Right ventricle myocardium inferior (tissue), 1 donor: ENCODE results near the gene FOXP1. TPM values are rescaled to one million over a fixed set of nuclear protein-coding genes. Genes with fewer than 3 reads are reported as not detected.

Experiments
- ATAC-seq: fragments of 200-7000 bp; cut with Tn5 transposase; one replicate; pipeline ENCODE4 v1.9.1; 2020; ENCODE audit warnings: mild to moderate bottlenecking, moderate library complexity
- DNase-seq: peaks from one replicate; pipeline ENCODE4 v3.0.0; 2021; ENCODE audit errors: missing footprints
- intact Hi-C: fragments of 100-400 bp; cut with DNase I; formaldehyde crosslinking; loops from one replicate; pipeline ENCODE4 v1.11.0; 2022
- total RNA-seq: library from RNA; stranded (reverse); fragmentation: NEBNext Ultra II Directional; extraction: Animal tissue kit (Norgen Biotek cat#: 25700); gene quantifications from one replicate; pipeline ENCODE4 v1.2.1, GENCODE V29; 2021
- donor health status: DM: no; HTN: yes; CAD: no; lungs with severe emphysema.

Gene FOXP1
- total RNA-seq, 1 donor from 2014 or later = 38.5 TPM

GRCh38 chr3:71214016-71214415 is 369.5 kb downstream of the FOXP1 start:
- intact Hi-C loops = no loop called here
- no peak for ATAC-seq
- DNase-seq = no peak

GRCh38 chr3:71211083-71211482 is 372.4 kb downstream of the FOXP1 start:
- DNase-seq (no peak), ATAC-seq (peak; percentile 36)

GRCh38 chr3:71210257-71211007 is 373.1 kb downstream of the FOXP1 start:
- intact Hi-C loops = no loop called here
- ATAC-seq = peak; percentile 85
- DNase-seq = no peak

More at GRCh38 chr3:71211083-71211482, 372.4 kb downstream of the FOXP1 start:
- intact Hi-C loops = no loop called here

- intact Hi-C loops = loop anchor here (5.0 kb wide), 1 partner anchor 76 kb away; no protein-coding TSS in a partner anchor
- DNase-seq = no peak
- ATAC-seq = no peak
These were observed 375.1 kb downstream of the FOXP1 start for GRCh38 chr3:71208211-71209095.

GRCh38 chr3:71207632-71208031 is 375.9 kb downstream of the FOXP1 start:
- peak; percentile 46 for ATAC-seq
- no peak for DNase-seq
- intact Hi-C loops = loop anchor here (5.0 kb wide), 1 partner anchor 75 kb away; no protein-coding TSS in a partner anchor

GRCh38 chr3:71206305-71207165 is 377.0 kb downstream of the FOXP1 start:
- intact Hi-C loops = loop anchor here (5.0 kb wide), 1 partner anchor 74 kb away; no protein-coding TSS in a partner anchor
- ATAC-seq = no peak
- DNase-seq = no peak

- no peak for DNase-seq
- no peak for ATAC-seq
- intact Hi-C loops = no loop called here
These were observed 379.6 kb downstream of the FOXP1 start for GRCh38 chr3:71203727-71204488.

- intact Hi-C loops = no loop called here
- DNase-seq (no peak), ATAC-seq (no peak)
These were observed 380.5 kb downstream of the FOXP1 start for GRCh38 chr3:71202848-71203533.

GRCh38 chr3:71201939-71202338 is 381.6 kb downstream of the FOXP1 start:
- DNase-seq = peak; percentile 82
- peak; percentile 86 for ATAC-seq
- intact Hi-C loops = no loop called here

- intact Hi-C loops = no loop called here
- DNase-seq = no peak
These were observed 385.5 kb downstream of the FOXP1 start for GRCh38 chr3:71197841-71198565.

GRCh38 chr3:71195492-71195891 is 388.0 kb downstream of the FOXP1 start:
- ATAC-seq (no peak), DNase-seq (no peak)
- intact Hi-C loops = no loop called here

More at GRCh38 chr3:71197841-71198565, 385.5 kb downstream of the FOXP1 start:
- ATAC-seq = no peak

- intact Hi-C loops = no loop called here
- DNase-seq = no peak
- no peak for ATAC-seq
These were observed 388.7 kb downstream of the FOXP1 start for GRCh38 chr3:71194785-71195184.

- DNase-seq (no peak), ATAC-seq (peak; percentile 44)
- intact Hi-C loops = no loop called here
These were observed 392.5 kb downstream of the FOXP1 start for GRCh38 chr3:71191031-71191482.

GRCh38 chr3:71189480-71189879 is 394.0 kb downstream of the FOXP1 start:
- DNase-seq = no peak
- ATAC-seq = no peak
- intact Hi-C loops = no loop called here

GRCh38 chr3:71187715-71188114 is 395.8 kb downstream of the FOXP1 start:
- no peak for DNase-seq
- intact Hi-C loops = no loop called here
- no peak for ATAC-seq

- no peak for ATAC-seq
- no peak for DNase-seq
- intact Hi-C loops = no loop called here
These were observed 396.7 kb downstream of the FOXP1 start for GRCh38 chr3:71186801-71187200.
